ENCODE results near the gene KRT33B.
"Not testable (repeated sequence)": the region's sequence is repeated elsewhere in the genome, so short reads cannot be mapped to it uniquely, and the experiment has no call there.

Gene KRT33B

GRCh38 chr17:41350381-41350878 lies 19.2 kb downstream of the KRT33B start, which contains the start of gene KRT33A:
Gene KRT33A (minus strand): TSS chr17:41350828. CDS start chr17:41350767, 61 bp downstream.
- FAIRE-seq; DNase-seq (ENCODE audit: low spot score): not testable (repeated sequence)

DNA sequence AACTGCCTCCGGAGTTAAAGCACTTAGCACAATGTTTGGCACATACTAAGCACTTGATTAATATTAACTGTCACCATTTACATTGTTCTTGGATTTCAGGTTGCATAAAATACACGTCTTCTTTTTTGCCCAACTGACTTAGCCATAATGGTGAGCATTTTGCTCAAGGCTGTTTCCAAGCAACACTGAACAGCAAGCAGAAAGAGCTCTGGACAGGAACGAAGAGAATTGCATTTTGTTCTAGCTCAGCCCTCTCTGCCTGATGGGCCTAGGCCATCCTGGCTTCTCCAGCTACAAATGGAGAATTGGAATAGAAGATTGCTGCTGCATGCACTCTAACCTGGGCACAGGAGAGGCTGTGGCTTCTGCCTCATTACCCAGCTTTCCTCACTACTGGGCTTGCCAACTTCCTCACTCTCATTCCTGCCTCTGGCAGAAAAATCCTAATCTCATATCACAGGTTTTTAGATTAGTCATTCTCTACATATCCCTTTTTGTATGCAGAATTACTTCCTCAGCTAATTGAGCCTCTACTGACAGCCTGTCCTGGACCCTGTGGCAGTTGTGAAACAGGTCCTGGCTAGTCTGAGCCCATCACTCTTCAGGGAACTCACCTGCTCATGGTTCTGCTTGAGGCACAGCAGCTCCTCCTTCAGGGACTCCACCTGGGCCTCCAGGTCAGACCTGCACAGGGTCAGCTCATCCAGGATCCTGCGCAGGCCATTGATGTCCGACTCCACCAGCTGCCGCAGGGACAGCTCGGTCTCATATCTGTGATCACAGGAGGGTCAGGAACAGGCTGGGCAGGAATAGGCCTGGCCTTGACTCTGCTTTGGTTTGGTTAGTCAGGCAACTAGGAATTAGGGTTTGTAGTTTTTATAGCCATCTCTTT lies 21.5 kb downstream of the KRT33B start:
- DNase-seq (ENCODE audit: low spot score): no peak
- no peak for FAIRE-seq

- not testable (repeated sequence) for DNase-seq (ENCODE audit: low spot score); FAIRE-seq
Observed at GRCh38 chr17:41346421-41346820, 23.2 kb downstream of the KRT33B start.

DNA sequence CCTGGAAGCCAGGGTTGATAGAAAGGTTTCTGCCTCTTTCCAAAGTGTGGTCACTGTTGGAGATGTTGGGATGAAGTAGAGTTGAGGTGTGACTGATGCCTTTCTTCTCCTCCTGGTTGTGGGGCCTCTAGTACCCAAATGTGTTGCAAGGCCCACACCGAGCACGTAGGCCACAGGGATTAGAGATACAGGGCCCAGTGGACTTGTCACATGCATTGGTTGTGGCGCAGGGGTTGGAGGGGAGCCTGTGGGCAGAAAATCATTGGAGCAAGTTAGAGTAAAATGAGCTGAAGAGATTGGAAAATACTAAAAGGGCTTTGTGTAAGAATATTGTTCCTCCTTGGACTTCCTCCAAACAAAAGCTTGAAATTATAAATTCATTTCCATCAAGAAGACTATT lies 23.6 kb downstream of the KRT33B start:
- DNase-seq (ENCODE audit: low spot score) (no peak), FAIRE-seq (no peak)

GRCh38 chr17:41343029-41343428 lies 26.6 kb downstream of the KRT33B start:
- FAIRE-seq: no peak
- DNase-seq (ENCODE audit: low spot score): no peak

DNA sequence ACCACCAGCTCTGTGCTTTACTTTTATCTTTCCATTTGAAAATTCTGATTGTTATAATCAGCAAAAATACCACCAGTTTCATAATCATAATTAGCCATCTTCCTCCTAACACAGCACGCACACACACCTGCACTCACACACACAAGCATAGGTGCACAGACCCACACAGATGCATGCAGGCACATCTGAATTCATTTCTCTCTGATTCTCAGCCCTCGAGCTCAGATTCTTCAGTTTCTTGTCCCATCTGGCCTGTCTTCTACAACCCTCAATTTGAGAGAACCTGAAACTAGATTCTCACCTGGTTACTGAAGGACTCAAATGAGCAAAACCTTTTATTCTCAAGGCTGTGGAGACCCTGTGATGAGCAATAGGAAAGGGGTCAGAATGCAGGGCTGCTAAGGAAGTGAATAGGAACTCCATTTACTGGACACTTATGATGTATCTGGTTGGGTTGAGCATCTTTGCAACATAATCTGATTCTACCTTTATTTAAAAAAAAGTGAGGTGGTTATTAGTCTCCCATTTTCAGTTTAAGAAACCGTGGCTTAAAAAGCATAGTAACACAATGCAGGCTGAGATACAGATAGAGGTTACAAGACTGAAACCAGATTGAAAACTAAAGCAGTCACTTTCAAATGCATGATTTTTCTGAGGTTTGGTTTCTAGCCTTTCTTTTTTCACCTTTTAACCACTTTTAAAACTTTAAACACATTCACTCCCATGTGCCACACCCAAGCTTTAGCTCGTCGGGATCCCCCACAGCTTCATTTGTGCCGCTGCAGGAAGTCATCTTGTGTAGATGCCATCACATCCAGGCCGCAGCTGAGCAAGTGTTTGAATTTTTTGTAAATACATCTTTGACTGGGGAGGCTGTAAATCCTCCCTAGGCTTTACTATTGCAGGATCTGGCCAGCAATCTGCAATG lies 28.4 kb downstream of the KRT33B start:
- FAIRE-seq (no peak), DNase-seq (ENCODE audit: low spot score) (no peak)

DNA sequence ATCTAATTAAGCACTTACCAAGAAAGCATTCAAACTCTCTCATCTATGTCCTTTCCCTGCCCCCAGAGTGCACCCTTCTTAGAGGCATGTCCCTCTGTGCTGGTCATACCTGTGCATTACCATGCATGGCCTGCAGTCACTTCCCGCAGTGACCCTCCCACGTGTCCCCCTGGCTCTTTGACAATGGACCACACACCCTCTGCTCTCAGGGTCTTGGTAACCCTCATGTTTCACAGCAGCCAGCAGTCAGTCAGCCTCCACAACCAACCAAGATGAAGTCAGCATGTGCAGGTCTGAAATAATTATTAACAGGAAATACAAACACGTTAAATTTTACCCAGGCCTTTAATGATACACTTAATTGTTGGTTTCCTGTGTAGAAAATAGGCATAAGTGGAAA lies 29.1 kb downstream of the KRT33B start:
- DNase-seq (ENCODE audit: low spot score) (no peak), FAIRE-seq (no peak)

- FAIRE-seq (no peak), DNase-seq (ENCODE audit: low spot score) (no peak)
Observed at GRCh38 chr17:41339571-41340172, 29.9 kb downstream of the KRT33B start.

GRCh38 chr17:41338961-41339485 lies 30.6 kb downstream of the KRT33B start:
- FAIRE-seq (no peak), DNase-seq (ENCODE audit: low spot score) (no peak)

DNA sequence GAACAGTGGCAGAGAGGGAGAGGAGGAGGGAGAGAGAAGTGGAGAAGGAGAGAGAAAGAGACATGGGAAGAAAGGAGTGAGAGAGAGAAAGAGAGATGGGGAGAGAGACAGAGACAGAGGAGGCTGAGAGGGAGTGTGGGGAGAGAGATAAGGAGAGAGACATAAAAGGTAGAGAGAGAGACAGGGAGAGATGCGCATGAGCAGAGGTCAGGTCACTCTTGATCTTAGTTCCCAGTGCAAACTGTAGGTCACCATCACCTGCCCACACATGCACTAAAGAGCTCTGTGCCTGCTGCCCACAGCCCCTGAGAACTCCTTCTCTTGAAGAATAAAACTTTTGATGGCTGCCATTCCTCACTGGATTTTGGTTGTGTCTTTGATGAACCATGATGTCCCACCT lies 33.9 kb downstream of the KRT33B start:
- FAIRE-seq (no peak), DNase-seq (ENCODE audit: low spot score) (no peak)

- FAIRE-seq (no peak), DNase-seq (ENCODE audit: low spot score) (no peak)
Observed at GRCh38 chr17:41334385-41335305, 35.0 kb downstream of the KRT33B start.

- no peak for DNase-seq (ENCODE audit: low spot score)
- FAIRE-seq: no peak
Observed at GRCh38 chr17:41333836-41334235, 35.8 kb downstream of the KRT33B start.

- DNase-seq (ENCODE audit: low spot score) (no peak), FAIRE-seq (no peak)
Observed at GRCh38 chr17:41333098-41333497, 36.5 kb downstream of the KRT33B start.

GRCh38 chr17:41332239-41332638 lies 37.4 kb downstream of the KRT33B start:
- DNase-seq (ENCODE audit: low spot score): no peak
- no peak for FAIRE-seq

- FAIRE-seq: no peak
Observed at GRCh38 chr17:41331606-41332005, 38.0 kb downstream of the KRT33B start.

DNA sequence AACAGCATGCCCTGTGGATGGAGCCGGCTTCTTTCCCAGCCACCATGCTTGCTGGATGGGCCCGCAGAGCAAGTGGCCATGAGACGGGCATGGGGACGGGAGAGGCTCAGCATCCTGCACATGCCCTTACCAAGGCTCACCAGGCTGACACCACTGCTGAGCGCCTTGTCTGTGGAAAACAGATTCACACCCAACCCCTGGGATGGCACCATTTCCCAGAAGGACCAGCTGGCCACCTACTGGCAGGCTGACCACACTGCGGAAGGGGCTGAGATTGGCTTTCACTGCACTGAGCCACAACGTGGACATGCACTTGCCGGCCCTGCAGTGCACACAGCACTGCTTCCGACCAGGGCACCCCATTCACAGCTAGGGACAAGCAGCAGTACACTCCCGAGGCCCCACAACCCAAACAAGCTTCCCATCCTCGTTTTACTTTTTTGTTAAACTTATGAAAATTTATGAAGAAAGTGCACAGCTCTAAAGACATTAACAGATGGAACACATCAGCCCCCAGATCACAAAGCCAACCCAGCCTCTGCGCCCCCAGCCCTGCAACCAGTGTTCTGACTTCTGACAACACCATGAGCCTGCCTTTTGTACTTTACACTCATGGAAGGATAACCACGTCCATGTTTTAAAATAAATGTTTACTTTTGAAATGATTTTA lies 40.2 kb downstream of the KRT33B start:
- DNase-seq (ENCODE audit: low spot score) (peak; percentile 39), FAIRE-seq (no peak)

More at GRCh38 chr17:41331606-41332005, 38.0 kb downstream of the KRT33B start:
- DNase-seq (ENCODE audit: low spot score): no peak

DNA sequence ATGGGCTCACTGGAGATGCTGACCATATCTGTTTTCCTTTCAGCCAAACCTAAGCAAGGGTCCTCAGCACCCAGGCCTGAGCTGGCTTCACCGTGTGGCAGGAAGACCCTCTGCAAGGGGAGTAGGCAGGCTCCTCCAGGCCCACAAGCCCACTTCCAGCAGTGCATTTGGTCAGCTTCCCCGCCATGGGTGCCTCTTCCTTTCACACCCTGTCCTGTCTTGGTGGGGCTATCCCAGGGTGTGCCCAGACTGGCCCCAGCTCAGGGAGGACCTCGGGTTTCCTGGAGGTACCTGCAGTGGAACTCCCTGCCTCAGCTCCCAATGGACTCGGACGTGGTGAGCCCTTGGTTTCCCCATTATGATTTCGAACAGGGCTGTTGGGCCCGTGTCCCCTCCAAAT lies 41.4 kb downstream of the KRT33B start:
- DNase-seq (ENCODE audit: low spot score): no peak
- FAIRE-seq: no peak

- no peak for DNase-seq (ENCODE audit: low spot score)
- no peak for FAIRE-seq
Observed at GRCh38 chr17:41327411-41328120, 42.0 kb downstream of the KRT33B start.
